HepG2 (cell line): ENCODE measurements around the gene MUC15. TPM values are rescaled to one million over a fixed set of nuclear protein-coding genes. Genes with fewer than 3 reads are reported as not detected.

Experiments used
- ATF2 ChIP-seq: sonication (generic); formaldehyde crosslinking; IDR thresholded peaks from 2 replicates; pipeline ENCODE4 v1.4.0; 2020; ENCODE audit warnings: missing genetic modification reagents
- CTCF ChIP-seq: sonication (generic); formaldehyde crosslinking; IDR thresholded peaks from 2 replicates; pipeline ENCODE4 v1.5.0; 2020; ENCODE audit warnings: mild to moderate bottlenecking, missing genetic modification reagents, moderate library complexity
- HNF1A ChIP-seq, 2 experiments: sonication (generic) in 1 of 2; formaldehyde crosslinking in 1 of 2; IDR thresholded peaks; 2 replicates each; pipeline versions ENCODE4 v1.4.0 to v1.6.1; 2016 to 2020; ENCODE audit warnings: borderline replicate concordance in 1 of 2, low read depth in 1 of 2, mild to moderate bottlenecking in 1 of 2, missing genetic modification reagents in 1 of 2
- NFKB2 ChIP-seq: sonication (generic); formaldehyde crosslinking; IDR thresholded peaks from 2 replicates; pipeline ENCODE4 v1.4.0; 2020; ENCODE audit warnings: missing genetic modification reagents, borderline replicate concordance
- POGZ ChIP-seq: sonication (generic); formaldehyde crosslinking; IDR thresholded peaks from 2 replicates; pipeline ENCODE4 v1.4.0; 2020; ENCODE audit warnings: mild to moderate bottlenecking, missing genetic modification reagents
- polyA plus RNA-seq, 8 experiments: library from polyadenylated mRNA; depleted of rRNA in 3 of 8; stranded (reverse) in 7 of 8; unstranded in 1 of 8; fragments of >200 nt; fragmentation: Illumina TruSeq in 4 of 8; extraction: Trizol in 4 of 8; gene quantifications; 2 replicates each; pipeline versions ENCODE4 v1.2.1 to v1.2.3, GENCODE V29; 2011 to 2016; ENCODE audit warnings: low read depth in 4 of 8, missing spikeins in 1 of 8, mixed read lengths in 1 of 8; ENCODE audit not compliant: insufficient read depth in 1 of 8
- total RNA-seq, 5 experiments: library from RNA; depleted of rRNA; stranded (reverse); fragments of >200 nt; fragmentation: Illumina TruSeq; extraction: Trizol; gene quantifications; 2 replicates each; pipeline ENCODE4 v1.2.3, GENCODE V29; 2016; ENCODE audit warnings: low read depth in 1 of 5

The MUC15 gene
- total and polyA plus RNA-seq, 2 of the 13 experiments (the other 11 are each of a cell fraction or from before 2014, with no cell fraction given) = 4.5 to 18.0 TPM

- TF ChIP-seq HNF1A (IDR thresholded peaks at IDR 0.05; ENCODE audit: low read depth) (no peak), HNF1A (CRISPR knock-in tag; IDR thresholded peaks at IDR 0.05; ENCODE audit: borderline replicate concordance) (no peak), CTCF (CRISPR knock-in tag) (no peak), POGZ (CRISPR knock-in tag) (no peak), ATF2 (no peak), NFKB2 (CRISPR knock-in tag) (no peak)
- TF ChIP-seq, all 625 proteins: peak for 0
Measured at GRCh38 chr11:26613759-26614158, 41.7 kb upstream of the MUC15 start (continued).
